HG02798 (cell line): ENCODE measurements around the gene AVPR2.

Experiments used
- ATAC-seq: cut with Tn5 transposase; IDR thresholded peaks from one replicate; pipeline ENCODE4 v1.9.1; 2021; ENCODE audit warnings: mild to moderate bottlenecking; ENCODE audit not compliant: unreplicated experiment, poor library complexity

The AVPR2 gene

DNA sequence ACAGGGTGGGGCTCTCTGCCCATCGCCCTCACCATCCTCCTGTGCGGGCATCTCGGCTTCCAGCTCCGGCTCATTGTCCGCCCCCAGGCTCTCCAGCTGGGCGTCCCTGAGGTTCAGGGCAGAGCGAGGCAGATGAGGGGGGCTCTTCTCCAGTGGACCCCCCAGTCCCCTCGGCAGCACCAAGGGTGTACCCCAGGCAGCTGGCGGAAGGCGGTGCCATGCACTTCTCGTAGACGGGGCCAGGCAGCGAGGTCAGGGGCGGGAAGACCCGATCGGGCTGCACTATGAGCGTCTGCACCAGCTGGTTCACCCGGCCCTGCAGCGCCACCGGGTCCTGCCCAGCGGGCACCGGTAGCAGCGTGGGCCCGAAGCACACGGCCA, 5.5 kb downstream of the AVPR2 start:
- ATAC-seq, result no peak

DNA sequence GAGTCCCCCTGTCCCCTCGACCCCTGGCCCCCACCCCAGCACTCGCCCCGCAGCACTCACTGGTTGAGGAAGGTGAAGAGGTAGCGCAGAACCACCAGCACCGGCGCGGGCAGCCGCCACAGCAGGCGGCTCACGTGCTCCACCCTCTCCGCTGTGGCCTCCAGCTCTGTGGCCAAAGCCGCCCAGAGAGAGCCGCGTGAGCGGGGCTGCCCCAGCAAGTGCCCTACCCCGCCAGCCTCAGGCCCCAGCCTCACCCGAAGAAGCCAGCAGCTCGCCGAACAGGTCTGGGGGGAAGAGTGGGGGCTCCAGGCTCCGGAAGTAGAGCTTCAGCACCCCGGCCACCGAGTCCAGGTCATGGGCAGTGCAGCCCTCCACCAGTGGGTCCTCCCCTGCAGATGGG, 6.0 kb downstream of the AVPR2 start:
- ATAC-seq, result no peak

DNA sequence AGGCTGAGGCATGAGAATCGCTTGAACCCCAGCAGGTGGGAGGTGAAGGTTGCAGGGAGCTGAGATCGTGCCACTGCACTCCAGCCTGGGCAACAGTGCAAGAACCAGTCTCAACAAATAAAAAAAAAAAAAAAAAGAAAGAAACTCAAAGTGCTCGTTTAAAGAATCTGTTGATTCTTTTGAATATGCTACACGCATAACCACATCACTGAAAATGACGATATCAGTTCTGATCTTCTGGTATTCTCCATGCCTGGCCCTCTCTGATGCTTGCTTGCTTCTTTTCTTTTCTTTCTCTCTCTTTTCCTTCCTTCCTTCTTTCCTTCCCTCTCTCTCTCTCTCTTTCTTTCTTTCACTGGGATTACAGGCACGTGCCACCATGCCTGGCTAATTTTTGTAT, 7.3 kb downstream of the AVPR2 start:
- no peak for ATAC-seq

DNA sequence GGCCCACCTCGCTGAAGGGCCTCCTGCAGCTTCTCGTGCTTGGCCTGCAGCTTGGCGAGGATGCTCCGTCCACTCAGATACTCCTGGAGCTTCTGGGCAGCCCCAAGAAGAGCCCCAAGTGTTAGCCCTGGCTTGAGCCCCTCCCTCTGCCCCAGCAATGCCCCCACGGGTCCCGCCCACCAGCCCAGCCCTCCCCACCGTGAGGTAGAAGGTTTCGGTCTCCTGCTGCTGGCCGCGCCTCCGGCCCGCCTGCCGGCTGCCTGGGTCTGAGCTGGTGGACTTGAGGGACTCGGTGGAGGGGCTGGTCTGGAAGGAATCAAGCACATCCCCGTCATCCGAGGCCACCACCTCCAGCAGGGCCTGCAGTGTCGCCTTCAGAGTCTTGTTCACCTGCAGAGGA, 8.7 kb downstream of the AVPR2 start:
- ATAC-seq, result no peak

DNA sequence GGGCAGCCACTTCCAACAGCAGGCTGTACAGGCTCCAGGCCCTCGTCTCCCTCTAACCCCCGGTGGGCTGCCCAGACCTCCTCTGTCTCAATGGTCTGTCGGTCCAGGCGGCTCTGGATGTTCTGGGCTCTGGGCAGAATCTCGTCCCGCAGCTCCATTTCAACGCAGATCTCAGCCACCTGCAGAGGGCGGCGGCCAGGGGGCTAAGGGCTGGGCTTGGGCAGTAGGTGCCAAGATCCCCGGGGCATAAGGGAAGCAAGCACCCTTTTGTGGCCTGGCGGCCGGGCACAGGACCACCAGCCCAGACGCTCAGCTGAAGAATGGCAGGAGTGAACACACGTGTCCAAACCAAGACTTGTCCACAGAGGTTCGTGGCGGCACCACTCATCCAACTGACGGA, 9.2 kb downstream of the AVPR2 start:
- ATAC-seq, result no peak

DNA sequence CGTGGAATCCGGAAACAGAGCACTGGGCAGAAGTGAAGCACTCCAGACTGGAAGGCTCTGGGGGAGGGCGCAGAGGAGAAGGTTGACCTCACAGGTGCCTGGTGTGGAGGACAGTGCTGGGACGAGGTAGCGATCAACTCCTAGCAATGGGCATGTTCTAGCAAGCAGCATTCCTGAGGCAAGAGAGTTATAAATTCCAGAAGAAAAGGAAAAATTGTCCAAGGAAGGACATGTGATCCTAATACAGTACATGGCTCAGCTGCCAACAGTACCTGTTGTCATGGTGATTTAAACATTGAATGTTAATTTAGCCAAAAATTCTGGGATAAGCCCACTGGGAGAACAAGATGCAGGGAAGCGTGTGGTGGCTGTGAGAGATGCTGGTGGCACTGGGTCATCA, 13.4 kb downstream of the AVPR2 start:
- no peak for ATAC-seq

DNA sequence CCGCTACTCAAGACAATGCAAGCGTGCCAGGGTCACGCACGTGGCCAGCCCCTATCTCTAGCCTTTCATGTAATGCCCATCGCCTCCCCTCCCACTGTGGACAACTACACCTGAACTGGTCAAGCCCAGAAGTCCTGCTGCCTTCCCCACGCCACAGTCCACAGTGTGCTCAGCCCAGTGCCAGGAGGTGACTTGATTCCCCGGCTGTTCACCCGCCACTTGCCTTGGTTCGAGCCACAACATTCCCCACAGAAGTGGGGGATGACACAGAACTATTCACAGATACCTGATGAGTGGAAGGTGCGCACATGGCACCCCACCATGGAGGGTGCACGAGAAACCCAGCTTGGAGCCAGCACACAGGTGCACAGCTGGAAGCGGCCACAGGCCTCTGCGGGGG, 14.8 kb downstream of the AVPR2 start:
- no peak for ATAC-seq

DNA sequence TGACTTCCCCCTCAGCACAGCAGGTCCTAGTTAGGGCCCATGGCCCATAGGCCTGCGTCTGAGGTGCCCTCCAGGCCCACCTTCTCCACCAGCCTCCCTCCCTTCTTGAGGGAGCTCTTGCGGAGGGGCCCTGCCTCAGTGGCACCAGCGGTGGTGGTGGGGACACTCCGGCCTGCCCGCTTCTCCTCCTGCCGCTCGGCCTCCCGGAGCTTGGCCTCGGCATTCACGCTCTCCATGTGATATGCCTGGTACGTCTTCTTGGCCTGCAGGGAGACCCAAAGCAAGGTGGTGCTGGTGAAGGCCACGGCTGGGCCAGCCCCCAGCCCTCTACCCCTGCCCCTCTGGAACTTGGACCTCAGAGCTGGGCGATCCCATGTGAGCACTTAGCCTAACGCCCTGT, 16.1 kb downstream of the AVPR2 start:
- ATAC-seq, result no peak

DNA sequence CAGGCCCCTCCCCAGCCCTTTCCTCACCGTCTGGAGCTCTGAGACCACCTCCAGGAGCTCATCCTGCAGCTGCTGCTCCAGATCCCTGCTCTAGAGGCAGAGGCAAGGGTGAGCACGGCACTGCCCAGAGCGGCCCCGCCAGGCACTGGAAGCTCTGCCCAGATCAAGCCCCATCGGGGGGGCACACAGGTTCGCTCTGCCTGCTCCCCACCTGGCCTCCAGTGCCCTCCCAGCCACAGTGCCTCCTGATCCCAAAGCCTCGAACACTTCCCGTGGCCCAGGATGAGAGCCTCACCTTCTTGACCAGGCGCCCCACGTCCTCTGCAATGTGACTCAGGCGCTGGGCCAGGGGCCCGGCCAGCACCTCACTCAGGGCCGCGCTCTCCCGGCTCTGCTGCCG, 16.6 kb downstream of the AVPR2 start:
- no peak for ATAC-seq

DNA sequence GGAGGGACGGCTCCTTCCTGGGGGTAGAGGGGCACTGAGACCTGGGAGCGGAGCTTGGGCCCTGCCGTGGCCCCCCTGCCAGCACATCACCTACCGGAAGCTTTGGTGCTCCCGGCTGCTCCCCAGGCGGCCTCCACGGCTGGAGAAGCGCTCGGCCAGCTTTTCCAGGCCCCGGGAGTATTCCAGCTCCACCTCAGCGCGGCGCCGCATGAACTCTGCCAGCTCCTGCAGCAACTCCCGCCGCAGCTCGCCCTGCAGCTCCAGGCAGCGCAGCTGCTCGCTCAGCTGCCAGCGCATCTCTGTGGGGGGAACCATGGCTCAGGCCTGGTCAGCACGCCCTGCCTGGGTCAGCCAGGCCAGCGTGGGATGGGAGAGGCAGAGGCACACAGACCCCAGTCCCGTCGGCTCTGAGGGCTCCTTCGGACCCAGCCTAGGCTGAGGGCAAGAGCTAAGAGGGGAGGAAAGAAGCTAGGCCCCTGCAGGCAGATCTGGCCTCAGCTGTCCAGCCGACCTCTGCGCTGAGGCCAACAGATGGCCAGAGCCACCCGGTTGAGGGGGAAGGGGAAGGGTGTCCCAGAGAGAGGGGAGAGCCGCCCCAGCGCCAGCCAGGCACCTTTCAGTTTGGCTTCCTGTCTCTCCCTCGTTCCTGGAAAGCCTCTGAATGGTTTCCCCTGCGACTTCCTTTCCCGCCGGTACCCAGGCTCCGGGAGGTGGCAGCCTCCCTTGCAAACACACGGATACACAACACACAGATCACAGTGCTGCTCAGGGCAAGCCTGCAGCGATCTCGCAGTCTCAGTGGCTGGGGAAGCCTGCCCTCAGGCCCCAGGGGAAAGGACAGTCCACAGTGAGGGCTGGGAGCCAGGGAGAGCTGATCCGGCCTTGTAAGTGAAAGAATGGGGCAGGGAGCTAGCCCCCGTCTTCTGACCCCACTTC, 17.3 kb downstream of the AVPR2 start:
- ATAC-seq, result no peak

DNA sequence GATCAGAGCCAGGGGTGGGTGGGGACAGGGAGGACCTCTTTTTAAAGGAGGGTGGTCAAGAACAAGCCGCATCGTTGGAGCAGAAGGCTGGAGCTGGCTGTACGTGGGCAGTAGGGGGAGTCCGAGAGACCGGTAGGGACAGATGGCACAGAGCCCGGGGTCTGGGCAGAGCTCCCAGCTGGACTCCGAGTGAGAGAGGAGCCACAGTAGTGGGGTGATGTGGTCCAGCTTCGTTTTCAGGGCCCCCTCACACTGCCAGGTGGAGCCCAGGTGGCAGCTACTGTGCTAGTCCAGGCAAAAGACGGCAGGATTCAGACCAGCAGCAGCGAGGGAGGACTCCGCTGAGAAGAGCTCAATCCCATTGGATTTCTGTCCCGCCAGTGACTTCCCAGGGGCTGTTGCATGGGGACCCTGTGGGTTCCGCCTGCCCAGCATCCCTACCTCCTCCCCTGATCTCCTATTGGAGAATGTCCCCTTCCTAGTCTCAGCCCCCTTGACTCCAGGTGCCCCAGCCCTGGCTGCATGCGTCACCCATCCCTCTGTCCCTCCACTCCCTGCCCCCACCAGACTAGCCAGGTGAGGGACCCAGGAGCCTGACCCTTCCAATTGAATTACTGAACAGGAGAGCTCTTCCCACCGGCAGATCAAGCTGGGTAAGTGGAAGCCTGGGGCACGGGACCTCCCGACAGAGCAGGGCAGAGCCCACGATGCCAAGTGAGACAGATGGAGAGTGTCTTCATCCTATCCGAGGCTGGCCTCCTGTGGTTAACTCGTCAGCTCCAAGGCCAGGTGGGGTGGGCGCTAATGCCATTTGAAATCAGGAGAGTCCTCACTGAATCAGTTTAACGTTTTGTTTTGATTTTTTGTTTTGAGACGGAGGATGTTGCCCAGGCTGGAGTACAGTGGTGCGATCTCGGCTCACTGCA, 18.7 kb downstream of the AVPR2 start:
- no peak for ATAC-seq

DNA sequence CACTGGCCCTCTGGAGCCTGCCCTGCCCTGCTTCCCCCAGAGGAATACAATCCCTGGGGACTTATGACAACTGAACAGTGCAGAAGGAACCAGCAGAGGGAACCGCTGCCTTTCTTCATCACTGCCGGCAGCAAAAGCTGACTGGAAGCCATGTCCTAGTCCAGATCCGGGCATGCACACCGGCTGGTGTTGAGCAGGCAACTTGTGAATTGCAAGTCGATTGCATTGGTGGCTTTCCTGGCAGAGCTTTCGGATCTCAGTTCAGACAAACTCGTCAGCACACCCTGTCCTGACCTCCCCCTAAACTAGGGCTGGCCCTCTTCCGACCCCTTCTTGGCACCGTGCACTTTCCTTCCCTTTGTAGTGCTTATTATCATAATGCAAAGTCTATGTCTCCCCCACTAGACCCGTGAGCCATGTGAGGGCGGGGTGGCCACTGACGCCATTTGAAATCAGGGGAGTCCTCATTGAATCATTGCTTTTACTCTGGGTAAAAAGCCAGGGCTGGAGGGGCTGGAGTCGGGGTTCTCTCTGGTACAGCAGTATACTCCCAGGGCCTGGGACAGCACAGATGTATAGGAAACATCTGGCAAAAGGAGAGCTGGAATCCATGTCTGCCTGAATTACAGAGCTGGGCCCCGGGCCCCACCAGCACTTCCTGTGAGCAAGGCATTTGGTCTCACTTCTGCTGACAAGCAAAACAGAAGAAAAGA, 19.8 kb downstream of the AVPR2 start:
- no peak for ATAC-seq

DNA sequence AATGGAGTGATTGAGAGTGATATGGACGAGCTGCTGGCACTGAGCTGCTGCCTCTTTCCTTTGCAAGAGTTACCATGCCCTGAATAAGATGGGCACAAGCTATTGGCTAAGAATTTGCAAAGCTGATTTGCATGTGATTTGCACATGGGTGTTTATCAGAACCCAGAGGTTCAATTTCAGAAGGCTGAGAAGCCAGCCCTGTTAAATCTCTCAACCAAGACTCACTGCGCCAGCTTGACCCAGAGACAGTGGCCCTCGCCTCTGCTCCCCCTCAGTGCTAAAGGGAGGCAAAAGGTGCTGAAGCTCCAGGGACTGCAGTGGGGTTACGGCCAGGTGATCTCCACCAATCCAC, 20.9 kb downstream of the AVPR2 start:
- no peak for ATAC-seq

DNA sequence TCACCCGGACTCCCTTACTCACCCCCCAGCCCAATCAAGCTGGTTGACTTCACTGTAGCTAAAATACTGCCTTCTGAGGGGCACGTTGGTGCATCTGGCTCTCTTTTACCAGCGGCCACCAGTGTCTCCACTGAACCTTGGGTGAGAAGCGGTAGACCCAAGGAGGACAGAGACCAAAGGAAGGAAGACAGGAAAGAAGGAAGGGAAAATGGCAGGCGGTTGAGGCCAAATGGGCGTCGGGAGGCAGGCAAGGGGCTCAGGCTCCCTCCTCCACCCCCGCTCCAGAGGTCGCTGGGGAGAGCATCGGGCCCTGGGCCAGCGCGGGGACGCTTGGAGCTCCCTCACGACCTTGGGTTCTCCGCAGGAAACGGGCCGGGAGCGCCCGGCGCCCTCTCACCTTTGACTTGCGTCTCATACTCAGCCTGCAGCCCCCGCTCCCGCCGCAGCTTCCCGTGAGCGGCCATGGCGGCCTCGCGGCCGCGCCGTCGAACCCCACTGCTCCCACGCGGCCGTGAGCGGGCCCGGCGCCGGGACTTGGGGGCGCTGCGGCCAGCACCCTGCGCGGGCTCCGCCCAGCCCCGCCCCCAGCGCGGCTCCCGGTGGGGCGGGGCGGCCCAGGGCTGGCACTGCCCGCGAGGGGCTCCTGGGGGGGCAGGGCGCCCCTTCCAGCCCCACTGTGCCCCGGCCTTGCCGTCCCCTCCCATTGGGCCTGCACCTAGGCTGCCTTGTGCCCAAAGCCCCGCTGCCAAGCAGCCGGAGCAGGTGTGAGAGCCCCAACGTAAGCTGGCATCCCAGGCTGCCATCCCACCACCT, 21.5 kb downstream of the AVPR2 start, which contains the start of gene ARHGAP4:
Gene ARHGAP4 (minus strand): TSS at position 526 of the 813 bp plus-strand sequence. CDS start 62 bp downstream, at position 464.
- peak; percentile 15 for ATAC-seq

DNA sequence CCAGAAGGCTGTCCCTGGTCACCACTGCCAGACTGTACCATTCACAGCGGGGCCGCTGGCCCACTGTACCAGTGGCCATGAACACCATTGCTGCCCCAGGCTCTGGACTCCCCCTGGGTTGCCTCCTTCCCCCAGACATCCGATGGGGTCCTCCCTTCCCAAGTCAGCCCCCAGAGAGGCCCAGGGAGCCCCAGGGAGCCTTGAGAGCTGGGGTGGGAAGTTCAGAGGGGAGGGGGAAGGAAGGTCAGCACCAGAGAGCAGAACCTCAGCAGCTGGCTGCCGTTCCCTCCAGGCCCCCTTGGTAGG, 22.0 kb downstream of the AVPR2 start:
- ATAC-seq, result no peak

DNA sequence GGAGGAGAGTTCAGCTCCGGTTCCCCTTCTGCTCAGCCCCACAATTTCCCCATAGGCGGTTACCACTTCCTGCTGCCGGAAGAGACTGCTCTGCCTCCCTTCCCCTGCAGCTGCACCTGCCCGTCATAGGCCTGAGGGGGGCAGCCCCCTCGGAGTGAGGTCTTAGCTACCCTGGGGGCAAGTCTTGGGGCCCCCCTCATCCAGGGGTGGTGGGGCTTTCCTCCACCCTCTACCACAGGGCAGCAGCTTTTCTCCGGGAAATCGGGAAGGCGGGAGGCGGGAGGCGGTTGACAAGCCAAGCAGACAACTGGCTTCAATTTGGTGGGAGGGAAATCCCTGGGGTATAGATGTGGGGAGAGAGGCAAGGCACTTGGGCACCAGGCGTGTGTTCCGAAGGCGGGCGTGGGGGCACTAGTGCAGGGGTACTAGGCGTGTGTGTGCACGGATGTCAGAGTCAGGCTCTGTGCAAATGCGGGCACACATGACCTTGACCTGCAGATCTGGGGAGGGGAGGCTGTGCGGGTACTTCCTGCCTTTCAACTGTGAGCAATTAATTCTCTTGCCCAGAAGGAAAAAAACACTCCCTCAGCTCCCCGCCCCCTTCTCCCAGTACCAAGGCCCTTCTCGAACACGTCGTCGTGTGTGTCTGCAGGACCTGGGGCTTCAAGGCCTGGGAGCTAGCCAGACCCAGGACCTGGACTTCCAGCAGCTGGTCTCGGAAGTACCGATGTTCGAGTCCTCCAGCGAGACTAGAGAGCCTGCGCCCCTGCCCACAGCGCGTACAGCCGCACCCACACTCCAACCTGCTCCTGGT, 22.6 kb downstream of the AVPR2 start:
- peak; percentile 31 for ATAC-seq

DNA sequence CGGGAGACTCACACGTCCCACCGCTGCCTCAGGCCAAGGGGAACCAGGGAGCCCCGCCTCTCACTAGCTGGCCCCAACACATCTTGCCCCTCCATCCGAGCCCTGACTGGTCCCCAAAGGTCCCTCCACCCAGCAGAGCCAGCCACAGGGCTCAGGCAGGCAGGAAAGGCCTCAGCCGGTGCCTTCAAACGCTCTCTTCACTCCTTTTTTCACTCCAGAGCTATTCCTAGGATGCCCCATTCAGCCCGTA, 23.1 kb downstream of the AVPR2 start:
- ATAC-seq, result no peak

DNA sequence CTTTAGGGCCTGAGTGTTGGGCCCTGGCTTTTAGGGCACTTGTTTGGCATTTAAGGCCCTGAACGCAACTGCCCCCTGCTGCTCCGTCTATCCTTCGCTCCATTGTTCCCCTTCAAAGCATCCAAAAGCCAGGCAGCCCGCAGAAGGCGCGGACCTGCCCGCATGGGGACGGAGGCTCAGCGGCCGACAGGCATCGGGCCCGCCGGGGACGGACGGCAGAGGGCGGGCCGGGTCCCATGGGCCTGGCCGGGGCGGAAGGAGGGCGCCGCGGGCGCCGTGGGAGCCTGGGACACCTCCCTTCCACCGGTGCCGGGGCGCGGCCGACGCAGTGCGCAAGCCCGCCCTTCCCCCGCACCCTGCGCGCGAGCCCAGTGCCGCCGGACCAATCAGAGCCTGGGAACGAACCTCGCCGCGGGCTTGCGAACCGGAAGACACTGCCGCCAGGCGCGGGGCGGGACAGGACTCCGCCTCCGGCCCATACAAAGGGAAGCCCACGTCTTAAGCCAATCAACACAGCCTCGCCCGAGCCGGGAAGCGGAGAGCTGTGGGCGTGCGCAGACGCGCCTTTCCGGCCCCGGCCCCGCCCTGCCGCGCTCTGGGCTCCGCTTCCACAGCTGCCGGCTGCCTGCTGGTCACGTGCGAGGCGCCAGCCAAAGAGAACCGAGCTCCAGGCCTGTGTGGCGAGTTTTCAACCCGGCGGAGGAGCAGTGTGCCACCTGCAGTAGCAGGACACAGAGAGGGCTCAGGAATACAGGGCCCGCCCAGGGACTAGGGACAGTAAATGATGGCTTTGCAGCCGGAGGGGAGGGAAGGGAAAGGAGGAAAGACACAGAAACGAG, 23.7 kb downstream of the AVPR2 start:
- peak; percentile 79 for ATAC-seq

DNA sequence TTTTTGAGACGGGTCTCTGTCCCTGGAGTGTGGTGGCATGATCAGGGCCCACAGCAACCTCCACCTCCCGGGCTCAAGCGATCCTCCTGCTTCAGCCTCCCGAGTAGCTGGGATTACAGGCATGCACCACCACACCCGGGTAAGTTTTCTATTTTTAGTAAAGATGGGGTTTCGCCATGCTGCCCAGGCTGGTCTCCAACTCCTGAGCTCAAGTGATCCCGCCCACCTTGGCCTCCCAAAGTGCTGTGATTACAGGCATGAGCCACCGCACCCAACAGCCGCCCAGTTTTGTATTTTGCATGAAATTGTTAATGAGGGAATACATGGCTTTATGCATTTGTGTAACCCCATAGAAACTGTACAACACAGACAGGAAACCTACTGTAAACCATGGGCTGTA, 24.4 kb downstream of the AVPR2 start:
- no peak for ATAC-seq
